HCT116 (cell line): ENCODE measurements around the gene GRIN2D.

Experiments used
- CTCF ChIP-seq, 3 experiments: fragments of 200-600 bp in 1 of 3; sonication (generic) in 1 of 3; IDR thresholded peaks in 2 of 3; conservative IDR thresholded peaks in 1 of 3; 2 replicates each; pipeline ENCODE4 v1.5.1; 2012 to 2017; ENCODE audit warnings: low read depth in 2 of 3, low read length in 2 of 3, antibody characterized with exemption in 1 of 3, borderline replicate concordance in 1 of 3, control low read depth in 1 of 3, mild to moderate bottlenecking in 1 of 3, mixed read lengths in 1 of 3, mixed run types in 1 of 3, moderate library complexity in 1 of 3; ENCODE audit not compliant: insufficient read depth in 1 of 3
- JUND ChIP-seq: IDR thresholded peaks from 2 replicates; pipeline ENCODE4 v1.6.1; 2012
- MAX ChIP-seq: IDR thresholded peaks from 2 replicates; pipeline ENCODE4 v1.6.1; 2012
- POLR2A ChIP-seq: IDR thresholded peaks from 2 replicates; pipeline ENCODE4 v1.7.0; 2011; ENCODE audit warnings: borderline replicate concordance; ENCODE audit not compliant: insufficient read depth, insufficient read length; ENCODE audit errors: extremely low read depth
- POLR2AphosphoS5 ChIP-seq: IDR thresholded peaks from 2 replicates; pipeline ENCODE4 v1.6.1; 2011; ENCODE audit warnings: mild to moderate bottlenecking, low read depth, low read length, moderate library complexity
- REST ChIP-seq: IDR thresholded peaks from 2 replicates; pipeline ENCODE4 v1.6.1; 2012; ENCODE audit warnings: low read depth
- TCF7L2 ChIP-seq: IDR thresholded peaks from 2 replicates; pipeline ENCODE4 v1.7.0; 2011; ENCODE audit warnings: borderline replicate concordance, inconsistent platforms; ENCODE audit not compliant: insufficient read depth, insufficient read length; ENCODE audit errors: extremely low read depth

GRCh38 chr19:48346191-48346590 is 47.3 kb upstream of the GRIN2D start:
- no peak for TF ChIP-seq CTCF (IDR thresholded peaks at IDR 0.05 in 2 of 3, conservative IDR thresholded peaks at IDR 0.05 in 1 of 3; ENCODE audit: borderline replicate concordance in 1 of 3, insufficient read depth in 1 of 3, low read depth in 2 of 3, low read length in 2 of 3)
- no peak for TF ChIP-seq TCF7L2
- TF ChIP-seq POLR2AphosphoS5: no peak
- TF ChIP-seq POLR2A: no peak
- no peak for TF ChIP-seq REST
- TF ChIP-seq MAX: no peak
- no peak for TF ChIP-seq JUND
